Right atrium auricular region (tissue), 2 donors: ENCODE data around the gene WDR45B. TPM values are rescaled to one million over a fixed set of nuclear protein-coding genes. Genes with fewer than 3 reads are reported as not detected.

Experiments used
- DNase-seq: peaks from one replicate; pipeline ENCODE4 v3.0.0-alpha.2; 2019; ENCODE audit warnings: low spot score
- H3K27ac ChIP-seq, 2 donors: fragments of 200-600 bp; sonication (generic); 1 replicate in 1 of 2; 2 replicates in 1 of 2; pipeline ENCODE4 v1.5.1; 2016 to 2019
- H3K27me3 ChIP-seq, 2 donors: fragments of 200-600 bp; sonication (generic); one replicate each; pipeline versions ENCODE4 v1.5.1 to v1.6.0; 2017 to 2019
- H3K36me3 ChIP-seq: fragments of 200-600 bp; sonication (generic); one replicate; pipeline ENCODE4 v1.5.1; 2016
- H3K4me1 ChIP-seq, 2 donors: fragments of 200-600 bp; sonication (generic); one replicate each; pipeline versions ENCODE4 v1.5.1 to v1.6.0; 2017 to 2019
- H3K4me3 ChIP-seq, 2 donors: fragments of 200-600 bp; sonication (generic); 1 replicate in 1 of 2; 2 replicates in 1 of 2; pipeline ENCODE4 v1.5.1; 2017 to 2019; ENCODE audit warnings: mild to moderate bottlenecking in 1 of 2, moderate library complexity in 1 of 2
- H3K9me3 ChIP-seq, 2 donors: fragments of 200-600 bp; sonication (generic); one replicate each; pipeline ENCODE4 v1.5.1; 2019
- CTCF ChIP-seq, 2 donors: fragments of 200-600 bp; sonication (generic); IDR thresholded peaks; one replicate each; pipeline ENCODE4 v1.5.1; 2019; ENCODE audit warnings: antibody characterized with exemption in 2 of 2
- total RNA-seq, 2 donors: library from RNA; depleted of rRNA; stranded (reverse); fragments of >200 nt; gene quantifications; one replicate each; pipeline ENCODE4 v1.1.0, GENCODE V29; 2016

The WDR45B gene
- total RNA-seq, 2 donors from 2014 or later, result 41.2 to 46.4 TPM

GRCh38 chr17:82629748-82630147, 18.5 kb downstream of the WDR45B start:
- H3K4me3 ChIP-seq, result no peak overlapping the region
- peaks cover 43% of the 10 kb centered on the region for H3K36me3 ChIP-seq
- no peak for TF ChIP-seq CTCF (IDR thresholded peaks at IDR 0.05)

GRCh38 chr17:82627405-82627804, 20.8 kb downstream of the WDR45B start:
- no peak overlapping the region for H3K4me3 ChIP-seq
- peaks cover 36% of the 10 kb centered on the region for H3K36me3 ChIP-seq
- DNase-seq, result no peak
- H3K27me3 ChIP-seq, result no peaks in the 10 kb centered on the region
- H3K9me3 ChIP-seq, result no peaks in the 10 kb centered on the region
- no peak for TF ChIP-seq CTCF (IDR thresholded peaks at IDR 0.05)
- H3K4me1 ChIP-seq, result no peaks in the 10 kb centered on the region
- H3K27ac ChIP-seq, result no peak overlapping the region

More at GRCh38 chr17:82629748-82630147, 18.5 kb downstream of the WDR45B start:
- Histone ChIP-seq H3K4me1 (no peaks in the 10 kb centered on the region), H3K9me3 (no peaks in the 10 kb centered on the region), H3K27me3 (no peaks in the 10 kb centered on the region), H3K27ac (no peak overlapping the region)
- no peak for DNase-seq

- no peak overlapping the region for H3K4me3 ChIP-seq
- no peaks in the 10 kb centered on the region for H3K9me3 ChIP-seq
- H3K4me1 ChIP-seq, result no peaks in the 10 kb centered on the region
- no peak for DNase-seq
- no peaks in the 10 kb centered on the region for H3K27me3 ChIP-seq
- H3K27ac ChIP-seq, result no peak overlapping the region
- H3K36me3 ChIP-seq, result peaks cover 67% of the 10 kb centered on the region
- no peak for TF ChIP-seq CTCF (IDR thresholded peaks at IDR 0.05)
Measured at GRCh38 chr17:82623707-82624106, 24.5 kb downstream of the WDR45B start.

- TF ChIP-seq CTCF (IDR thresholded peaks at IDR 0.05), result no peak
- Histone ChIP-seq H3K36me3 (peaks cover 83% of the 10 kb centered on the region), H3K4me1 (no peaks in the 10 kb centered on the region), H3K27ac (no peak overlapping the region), H3K9me3 (no peaks in the 10 kb centered on the region), H3K27me3 (no peaks in the 10 kb centered on the region), H3K4me3 (no peak overlapping the region)
- DNase-seq, result no peak
Measured at GRCh38 chr17:82619641-82620040, 28.6 kb downstream of the WDR45B start.

- TF ChIP-seq CTCF (IDR thresholded peaks at IDR 0.05), result no peak
- Histone ChIP-seq H3K27me3 (no peaks in the 10 kb centered on the region), H3K9me3 (no peaks in the 10 kb centered on the region), H3K4me1 (no peaks in the 10 kb centered on the region), H3K4me3 (no peak overlapping the region), H3K36me3 (peaks cover 79% of the 10 kb centered on the region), H3K27ac (no peak overlapping the region)
- no peak for DNase-seq
Measured at GRCh38 chr17:82619211-82619610, 29.0 kb downstream of the WDR45B start.

- H3K27me3 ChIP-seq, result no peaks in the 10 kb centered on the region
- peaks cover 0 to 7% of the 10 kb centered on the region in 2 donors for H3K4me1 ChIP-seq
- no peak overlapping the region for H3K4me3 ChIP-seq
- no peak for DNase-seq
- no peaks in the 10 kb centered on the region for H3K9me3 ChIP-seq
- H3K36me3 ChIP-seq, result peaks cover 63% of the 10 kb centered on the region
- H3K27ac ChIP-seq, result no peak overlapping the region
- no peak for TF ChIP-seq CTCF (IDR thresholded peaks at IDR 0.05)
Measured at GRCh38 chr17:82616021-82616711, 32.1 kb downstream of the WDR45B start.
